Ovary (tissue), 3 donors: Measurements from ENCODE around the gene TBCK.

ENCODE experiments used
- CTCF ChIP-seq, 3 donors: fragments of 450-650 bp in 2 of 3; fragments of 200-600 bp in 1 of 3; IDR thresholded peaks; one replicate each; pipeline versions ENCODE4 v1.5.1 to v1.8.0; 2016 to 2022; ENCODE audit warnings: antibody characterized with exemption in 3 of 3, mild to moderate bottlenecking in 1 of 3
- EP300 ChIP-seq: sonication (generic); formaldehyde crosslinking; IDR thresholded peaks from one replicate; pipeline ENCODE4 v1.6.1; 2017; ENCODE audit warnings: antibody characterized with exemption
- POLR2A ChIP-seq: fragments of 450-650 bp; IDR thresholded peaks from one replicate; pipeline ENCODE4 v1.6.1; 2017; ENCODE audit warnings: antibody characterized with exemption, mild to moderate bottlenecking, moderate library complexity
- donor health status: DM: no; HTN: no; CAD: no.

DNA sequence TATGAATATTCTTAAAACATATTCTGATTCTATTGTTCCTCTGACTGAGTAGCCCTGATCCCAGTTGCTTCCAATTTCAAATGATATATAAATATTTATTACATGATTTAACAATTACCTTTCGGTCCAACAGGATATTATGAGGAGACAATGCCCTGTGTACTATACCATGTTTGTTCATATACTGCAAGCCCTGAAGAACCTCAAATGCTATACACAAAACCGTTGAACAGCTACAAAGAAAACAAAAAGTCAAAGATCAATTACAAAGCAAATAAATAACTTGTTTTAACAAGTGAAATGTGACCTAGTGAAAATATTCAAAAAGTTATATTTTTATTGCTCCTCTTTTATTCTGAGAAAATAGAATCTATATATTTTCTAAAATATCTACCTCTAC is 54.0 kb downstream of the TBCK start:
- TF ChIP-seq CTCF (IDR thresholded peaks at IDR 0.05): no peak
- no peak for TF ChIP-seq POLR2A
- no peak for TF ChIP-seq EP300
